H1 (cell line): Measurements from ENCODE around the gene CHSY1. TPM values are rescaled to one million over a fixed set of nuclear protein-coding genes. Genes with fewer than 3 reads are reported as not detected.

Source experiments
- polyA plus RNA-seq, 7 experiments: library from polyadenylated mRNA; depleted of rRNA in 3 of 7; stranded (reverse) in 5 of 7; unstranded in 2 of 7; fragments of >200 nt in 5 of 7; fragments of 200-250 nt in 2 of 7; gene quantifications; 1 replicate in 5 of 7; 2 replicates in 1 of 7; 4 replicates in 1 of 7; pipeline versions ENCODE4 v1.2.1 to v1.2.3, GENCODE V29; 2011 to 2013; ENCODE audit warnings: missing spikeins in 2 of 7, mixed read lengths in 2 of 7
- total RNA-seq: library from RNA; stranded (reverse); fragmentation: NEBNext Ultra II Directional; extraction: Animal tissue kit (Norgen Biotek cat#: 25700); gene quantifications from 2 replicates; pipeline ENCODE4 v1.2.1, GENCODE V29; 2021
- TF ChIP-seq, protein P1 (sequence below), 3 experiments: IDR thresholded peaks; 1 replicate in 2 of 3; 2 replicates in 1 of 3; pipeline versions ENCODE4 v1.5.1 to v1.6.1; 2011; ENCODE audit warnings: low read length in 3 of 3, mild to moderate bottlenecking in 3 of 3, inconsistent platforms in 2 of 3, low read depth in 1 of 3, moderate library complexity in 1 of 3; ENCODE audit not compliant: insufficient read depth in 1 of 3; ENCODE audit errors: control extremely low read depth in 1 of 3

CHSY1 gene
- total and polyA plus RNA-seq, 2 of the 8 experiments (the other 6 are each of a cell fraction or from before 2014, with no cell fraction given) = 24.9 to 60.7 TPM

DNA sequence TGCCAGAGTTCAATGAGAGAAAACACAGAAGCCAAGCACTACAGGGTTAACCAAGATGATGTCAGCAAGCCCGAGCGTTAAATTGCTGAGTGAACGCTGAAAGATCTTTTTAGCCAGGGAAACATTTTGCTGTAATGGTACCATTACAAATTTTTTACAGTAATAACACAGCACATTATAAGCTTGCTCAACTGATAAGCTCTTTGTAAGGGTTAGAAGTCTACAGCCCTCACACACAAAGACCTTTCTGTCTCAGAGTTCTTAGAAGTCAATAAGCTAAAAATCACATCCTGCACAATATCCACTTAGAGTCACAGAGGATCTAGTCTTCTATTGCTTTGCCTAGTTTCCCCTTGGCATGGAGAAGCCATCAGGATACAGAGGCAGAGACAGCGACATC lies 29.9 kb downstream of the CHSY1 start (continued):
- TF ChIP-seq, protein P1, sequence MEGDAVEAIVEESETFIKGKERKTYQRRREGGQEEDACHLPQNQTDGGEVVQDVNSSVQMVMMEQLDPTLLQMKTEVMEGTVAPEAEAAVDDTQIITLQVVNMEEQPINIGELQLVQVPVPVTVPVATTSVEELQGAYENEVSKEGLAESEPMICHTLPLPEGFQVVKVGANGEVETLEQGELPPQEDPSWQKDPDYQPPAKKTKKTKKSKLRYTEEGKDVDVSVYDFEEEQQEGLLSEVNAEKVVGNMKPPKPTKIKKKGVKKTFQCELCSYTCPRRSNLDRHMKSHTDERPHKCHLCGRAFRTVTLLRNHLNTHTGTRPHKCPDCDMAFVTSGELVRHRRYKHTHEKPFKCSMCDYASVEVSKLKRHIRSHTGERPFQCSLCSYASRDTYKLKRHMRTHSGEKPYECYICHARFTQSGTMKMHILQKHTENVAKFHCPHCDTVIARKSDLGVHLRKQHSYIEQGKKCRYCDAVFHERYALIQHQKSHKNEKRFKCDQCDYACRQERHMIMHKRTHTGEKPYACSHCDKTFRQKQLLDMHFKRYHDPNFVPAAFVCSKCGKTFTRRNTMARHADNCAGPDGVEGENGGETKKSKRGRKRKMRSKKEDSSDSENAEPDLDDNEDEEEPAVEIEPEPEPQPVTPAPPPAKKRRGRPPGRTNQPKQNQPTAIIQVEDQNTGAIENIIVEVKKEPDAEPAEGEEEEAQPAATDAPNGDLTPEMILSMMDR (IDR thresholded peaks at IDR 0.05; ENCODE audit: control extremely low read depth in 1 of 3, insufficient read depth in 1 of 3, low read depth in 1 of 3, low read length in 3 of 3) = no peak
